Ovary (tissue), 3 donors: ENCODE results near the gene NCOA3.

ENCODE experiments used
- EP300 ChIP-seq: sonication (generic); formaldehyde crosslinking; IDR thresholded peaks from one replicate; pipeline ENCODE4 v1.6.1; 2017; ENCODE audit warnings: antibody characterized with exemption
- POLR2A ChIP-seq: fragments of 450-650 bp; IDR thresholded peaks from one replicate; pipeline ENCODE4 v1.6.1; 2017; ENCODE audit warnings: antibody characterized with exemption, mild to moderate bottlenecking, moderate library complexity
- TF ChIP-seq, protein P1 (sequence below), 3 donors: fragments of 450-650 bp in 2 of 3; fragments of 200-600 bp in 1 of 3; IDR thresholded peaks; one replicate each; pipeline versions ENCODE4 v1.5.1 to v1.8.0; 2016 to 2022; ENCODE audit warnings: antibody characterized with exemption in 3 of 3, mild to moderate bottlenecking in 1 of 3
- donor health status: DM: no; HTN: no; CAD: no.

GRCh38 chr20:47466704-47467459, 34.8 kb upstream of the NCOA3 start:
- TF ChIP-seq, protein P1, sequence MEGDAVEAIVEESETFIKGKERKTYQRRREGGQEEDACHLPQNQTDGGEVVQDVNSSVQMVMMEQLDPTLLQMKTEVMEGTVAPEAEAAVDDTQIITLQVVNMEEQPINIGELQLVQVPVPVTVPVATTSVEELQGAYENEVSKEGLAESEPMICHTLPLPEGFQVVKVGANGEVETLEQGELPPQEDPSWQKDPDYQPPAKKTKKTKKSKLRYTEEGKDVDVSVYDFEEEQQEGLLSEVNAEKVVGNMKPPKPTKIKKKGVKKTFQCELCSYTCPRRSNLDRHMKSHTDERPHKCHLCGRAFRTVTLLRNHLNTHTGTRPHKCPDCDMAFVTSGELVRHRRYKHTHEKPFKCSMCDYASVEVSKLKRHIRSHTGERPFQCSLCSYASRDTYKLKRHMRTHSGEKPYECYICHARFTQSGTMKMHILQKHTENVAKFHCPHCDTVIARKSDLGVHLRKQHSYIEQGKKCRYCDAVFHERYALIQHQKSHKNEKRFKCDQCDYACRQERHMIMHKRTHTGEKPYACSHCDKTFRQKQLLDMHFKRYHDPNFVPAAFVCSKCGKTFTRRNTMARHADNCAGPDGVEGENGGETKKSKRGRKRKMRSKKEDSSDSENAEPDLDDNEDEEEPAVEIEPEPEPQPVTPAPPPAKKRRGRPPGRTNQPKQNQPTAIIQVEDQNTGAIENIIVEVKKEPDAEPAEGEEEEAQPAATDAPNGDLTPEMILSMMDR (IDR thresholded peaks at IDR 0.05): no peak
- no peak for TF ChIP-seq POLR2A
- TF ChIP-seq EP300: no peak
